Spinal cord (tissue), 10 donors: ENCODE measurements around the gene MMRN2. TPM values are rescaled to one million over a fixed set of nuclear protein-coding genes. Genes with fewer than 3 reads are reported as not detected.
"Not testable (repeated sequence)": the region's sequence is repeated elsewhere in the genome, so short reads cannot be mapped to it uniquely, and the experiment has no call there.

ENCODE experiments used
- DNase-seq, 6 donors: peaks; one replicate each; pipeline versions ENCODE4 v3.0.0 to v3.0.0-alpha.2; 2013 to 2015; ENCODE audit warnings: low spot score in 6 of 6, low read depth in 4 of 6
- H3K27ac ChIP-seq: one replicate; pipeline ENCODE4 v1.5.1; 2013; ENCODE audit warnings: low read depth, low read length, control low read depth
- H3K27me3 ChIP-seq: one replicate; pipeline ENCODE4 v1.6.1; 2013; ENCODE audit warnings: low read length; ENCODE audit not compliant: control insufficient read depth, insufficient read depth
- H3K36me3 ChIP-seq: one replicate; pipeline ENCODE4 v1.6.1; 2013; ENCODE audit warnings: low read length; ENCODE audit not compliant: control insufficient read depth, insufficient read depth
- H3K4me1 ChIP-seq: one replicate; pipeline ENCODE4 v1.6.1; 2013; ENCODE audit warnings: low read length; ENCODE audit not compliant: control insufficient read depth, insufficient read depth
- H3K4me3 ChIP-seq: one replicate; pipeline ENCODE4 v1.5.1; 2013; ENCODE audit warnings: low read depth, low read length, control low read depth
- H3K9me3 ChIP-seq: one replicate; pipeline ENCODE4 v1.6.1; 2013; ENCODE audit warnings: low read length; ENCODE audit not compliant: control insufficient read depth, insufficient read depth
- WGBS: methylation state at CpG from one replicate; pipeline ENCODE4 v1.1.5; 2013; ENCODE audit warnings: missing lambda C conversion rate; ENCODE audit not compliant: insufficient coverage; 5-methylcytosine and 5-hydroxymethylcytosine counted together
- polyA plus RNA-seq, 2 donors: library from polyadenylated mRNA; unstranded; fragments of 120-200 nt; gene quantifications; one replicate each; pipeline ENCODE4 v1.2.1, GENCODE V29; 2013; ENCODE audit not compliant: insufficient read length in 2 of 2
- total RNA-seq, 2 donors: library from RNA; depleted of rRNA in 1 of 2; stranded (reverse); fragments of 120-200 nt in 1 of 2; fragments of >200 nt in 1 of 2; gene quantifications; one replicate each; pipeline versions ENCODE4 v1.2.3 to v1.2.4, GENCODE V29; 2013 to 2014
- donor health status: healthy.

The MMRN2 gene
- total and polyA plus RNA-seq, 4 donors = 13.5 to 33.5 (median 14.7) TPM

- H3K27ac ChIP-seq = no peak overlapping the region
- H3K36me3 ChIP-seq = no peaks in the 10 kb centered on the region
- no peak overlapping the region for H3K4me3 ChIP-seq
- H3K9me3 ChIP-seq = no peaks in the 10 kb centered on the region
- peaks cover 44% of the 10 kb centered on the region for H3K4me1 ChIP-seq
- DNase-seq = no peak
- H3K27me3 ChIP-seq = no peaks in the 10 kb centered on the region
These were observed 6.1 kb downstream of the MMRN2 start for GRCh38 chr10:86951184-86951761.

DNA sequence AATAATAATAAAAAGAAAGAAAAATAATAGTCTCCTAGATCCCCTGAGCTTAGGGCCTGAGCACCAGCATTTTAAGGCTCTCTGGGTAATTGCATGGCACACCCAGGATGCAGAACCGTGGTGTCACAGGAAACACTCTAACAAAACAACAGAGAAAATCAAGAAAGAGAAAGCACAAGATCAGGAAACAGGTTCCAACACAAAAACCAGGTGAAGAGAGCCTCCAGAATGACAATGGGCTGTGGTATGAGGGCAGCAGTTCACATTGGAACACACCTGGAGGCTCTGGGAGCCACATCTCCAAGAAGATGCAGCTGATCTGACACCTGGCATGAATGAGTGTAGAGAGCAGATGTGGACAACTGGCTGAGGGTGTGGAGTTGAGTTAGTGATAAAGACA is 7.1 kb downstream of the MMRN2 start:
- no peak for DNase-seq
- Histone ChIP-seq H3K4me3 (no peak overlapping the region), H3K36me3 (no peaks in the 10 kb centered on the region), H3K27ac (no peak overlapping the region), H3K9me3 (no peaks in the 10 kb centered on the region), H3K4me1 (peaks cover 44% of the 10 kb centered on the region), H3K27me3 (no peaks in the 10 kb centered on the region)
- 83% methylated on average over 1 of the region's 1 CpG for WGBS

DNA sequence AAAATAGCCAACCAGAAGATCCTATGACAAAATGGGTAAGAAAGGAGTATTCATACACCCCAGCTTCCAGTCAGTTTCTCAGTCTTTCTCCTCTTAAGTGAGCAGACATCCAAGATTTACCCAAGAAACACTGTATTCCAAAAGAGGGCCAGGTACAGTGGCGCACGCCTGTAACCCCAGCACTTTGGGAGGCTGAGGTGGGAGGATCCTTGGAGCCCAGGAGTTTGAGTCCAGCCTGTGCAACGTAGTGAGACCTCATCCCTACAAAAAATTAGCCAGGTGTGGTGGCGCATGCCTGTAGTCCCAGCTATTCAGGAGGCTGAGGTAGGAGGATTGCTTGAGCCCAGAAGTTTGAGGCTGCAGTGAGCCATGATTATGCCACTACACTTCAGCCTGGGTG is 9.6 kb downstream of the MMRN2 start:
- not testable (repeated sequence) for H3K27ac ChIP-seq, H3K9me3 ChIP-seq, H3K4me3 ChIP-seq, H3K27me3 ChIP-seq, DNase-seq
- peaks cover 37% of the 10 kb centered on the region for H3K4me1 ChIP-seq
- WGBS = no CpG with 5 or more reads among the region's 4 CpGs
- peaks cover 12% of the 10 kb centered on the region for H3K36me3 ChIP-seq

- peak in 2 of 6 donors; percentile 50 to 55 for DNase-seq
- WGBS = 77% methylated on average over 13 of the region's 13 CpGs
- Histone ChIP-seq H3K4me3 (no peak overlapping the region), H3K27me3 (no peaks in the 10 kb centered on the region), H3K9me3 (no peaks in the 10 kb centered on the region), H3K36me3 (peaks cover 17% of the 10 kb centered on the region), H3K4me1 (peaks cover 37% of the 10 kb centered on the region), H3K27ac (peak overlapping the region; percentile 25)
These were observed 10.9 kb downstream of the MMRN2 start for GRCh38 chr10:86946213-86947155.

GRCh38 chr10:86945361-86946212 is 11.8 kb downstream of the MMRN2 start:
- Histone ChIP-seq H3K27ac (peak overlapping the region; percentile 25), H3K27me3 (no peaks in the 10 kb centered on the region), H3K4me1 (peaks cover 40% of the 10 kb centered on the region), H3K36me3 (peaks cover 20% of the 10 kb centered on the region), H3K4me3 (no peak overlapping the region), H3K9me3 (no peaks in the 10 kb centered on the region)
- peak in 1 of 6 donors; percentile 29 for DNase-seq
- 47% methylated on average over 16 of the region's 18 CpGs for WGBS

DNA sequence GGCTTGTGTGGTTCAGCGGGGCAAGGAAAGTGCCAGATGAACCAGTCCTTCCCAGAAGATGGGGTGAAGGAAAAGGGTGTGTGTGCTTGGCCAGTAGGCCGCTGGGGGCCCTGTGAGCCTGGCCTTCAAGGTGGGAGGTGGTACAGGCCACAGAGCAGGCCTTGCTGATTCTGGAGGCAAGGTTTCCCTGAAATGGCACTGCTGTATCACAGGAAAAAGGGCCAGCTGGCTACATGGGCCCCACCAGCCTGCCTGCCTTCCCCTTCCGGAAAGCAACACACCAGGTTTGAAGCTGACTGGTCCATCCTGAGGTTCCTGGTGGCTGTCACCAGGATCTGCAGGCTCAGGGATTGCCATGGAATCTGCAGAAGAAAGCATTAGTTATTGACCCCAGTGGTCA is 12.5 kb downstream of the MMRN2 start:
- H3K36me3 ChIP-seq = peaks cover 20% of the 10 kb centered on the region
- DNase-seq = no peak
- H3K4me3 ChIP-seq = no peak overlapping the region
- H3K27ac ChIP-seq = no peak overlapping the region
- no peaks in the 10 kb centered on the region for H3K27me3 ChIP-seq
- H3K4me1 ChIP-seq = peaks cover 43% of the 10 kb centered on the region
- no peaks in the 10 kb centered on the region for H3K9me3 ChIP-seq
- WGBS = 100% methylated on average over 3 of the region's 3 CpGs

DNA sequence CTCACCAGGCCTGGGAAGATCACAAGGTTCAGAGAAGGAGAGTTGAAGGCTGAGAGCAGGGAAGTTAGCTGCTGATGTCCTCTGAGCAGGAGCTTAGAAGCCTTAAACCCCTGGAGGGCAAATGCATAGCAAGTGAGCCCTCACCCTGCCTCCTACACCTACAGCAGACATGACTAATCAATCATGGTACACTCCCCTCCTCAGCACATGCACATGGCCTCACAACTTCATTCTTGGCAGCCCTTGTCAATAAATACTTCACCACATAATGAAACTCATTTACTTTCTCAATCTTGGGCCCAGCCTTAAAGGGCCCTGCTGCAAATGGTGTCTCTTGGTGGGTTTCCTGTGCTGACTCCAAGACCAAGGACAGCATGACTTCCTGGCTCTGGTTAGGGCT is 12.9 kb downstream of the MMRN2 start:
- Histone ChIP-seq H3K36me3 (peaks cover 20% of the 10 kb centered on the region), H3K27me3 (no peaks in the 10 kb centered on the region), H3K9me3 (no peaks in the 10 kb centered on the region), H3K4me3 (no peak overlapping the region), H3K27ac (no peak overlapping the region), H3K4me1 (peaks cover 48% of the 10 kb centered on the region)
- DNase-seq = no peak

DNA sequence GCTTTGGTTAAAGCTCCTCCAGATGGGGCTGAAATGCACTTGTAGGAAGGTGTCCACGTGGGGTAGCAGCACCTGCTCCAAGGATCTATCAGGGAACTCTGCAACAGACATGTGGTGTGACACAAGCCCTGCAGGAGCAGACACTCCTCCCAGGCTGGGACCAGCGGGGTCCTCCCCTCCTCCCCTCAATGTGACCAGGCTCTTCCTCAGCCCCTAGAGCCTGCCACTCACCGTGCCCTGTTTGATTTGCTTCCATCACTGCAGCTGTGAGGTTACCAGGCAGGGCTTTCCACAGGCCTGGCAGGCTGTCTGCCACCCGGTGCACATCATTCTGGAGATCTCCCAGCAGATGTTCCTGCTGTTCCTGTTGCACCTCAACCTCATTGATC is 13.4 kb downstream of the MMRN2 start:
- H3K36me3 ChIP-seq = peaks cover 20% of the 10 kb centered on the region
- H3K27me3 ChIP-seq = no peaks in the 10 kb centered on the region
- WGBS = 83% methylated on average over 4 of the region's 4 CpGs
- DNase-seq = no peak
- H3K27ac ChIP-seq = no peak overlapping the region
- no peaks in the 10 kb centered on the region for H3K9me3 ChIP-seq
- H3K4me3 ChIP-seq = no peak overlapping the region
- H3K4me1 ChIP-seq = peaks cover 52% of the 10 kb centered on the region

GRCh38 chr10:86943316-86944030 is 13.9 kb downstream of the MMRN2 start:
- 96% methylated on average over 30 of the region's 30 CpGs for WGBS
- DNase-seq = no peak
- H3K36me3 ChIP-seq = peaks cover 20% of the 10 kb centered on the region

More at GRCh38 chr10:86943316-86944030, 13.9 kb downstream of the MMRN2 start:
- no peak overlapping the region for H3K27ac ChIP-seq
- no peaks in the 10 kb centered on the region for H3K27me3 ChIP-seq
- H3K9me3 ChIP-seq = no peaks in the 10 kb centered on the region
- peaks cover 53% of the 10 kb centered on the region for H3K4me1 ChIP-seq
- H3K4me3 ChIP-seq = no peak overlapping the region
